GM06990 (cell line): ENCODE measurements around the gene GRID2.

Source experiments
- DNase-seq: peaks from one replicate; pipeline ENCODE4 v3.0.0-alpha.2; 2011; ENCODE audit not compliant: insufficient read length; ENCODE audit errors: extremely low read depth
- H3K27me3 ChIP-seq: replicated peaks from 2 replicates; pipeline ENCODE4 v1.6.0; 2011; ENCODE audit warnings: low read length; ENCODE audit not compliant: control insufficient read depth, insufficient read depth
- H3K36me3 ChIP-seq: 2 replicates; pipeline ENCODE4 v1.5.1; 2011; ENCODE audit warnings: low read length; ENCODE audit not compliant: control insufficient read depth, insufficient read depth
- H3K4me3 ChIP-seq: replicated peaks from 2 replicates; pipeline ENCODE4 v1.5.1; 2011; ENCODE audit warnings: low read depth, mild to moderate bottlenecking, control low read depth, low read length
- CTCF ChIP-seq: IDR thresholded peaks from 2 replicates; pipeline ENCODE4 v1.5.1; 2011; ENCODE audit warnings: low read length, control low read depth, mild to moderate bottlenecking, inconsistent platforms; ENCODE audit not compliant: insufficient read depth, poor library complexity, severe bottlenecking

Gene GRID2

GRCh38 chr4:93502991-93503390 is 1199.2 kb downstream of the GRID2 start:
- no peak for TF ChIP-seq CTCF
- Histone ChIP-seq H3K36me3 (no peaks in the 10 kb centered on the region), H3K27me3 (no peaks in the 10 kb centered on the region), H3K4me3 (no peak overlapping the region)
- DNase-seq: no peak

GRCh38 chr4:93513851-93514250 is 1210.1 kb downstream of the GRID2 start:
- H3K4me3 ChIP-seq: no peak overlapping the region
- H3K36me3 ChIP-seq: no peaks in the 10 kb centered on the region
- no peak for TF ChIP-seq CTCF
- no peak for DNase-seq
- no peaks in the 10 kb centered on the region for H3K27me3 ChIP-seq

GRCh38 chr4:93515208-93515607 is 1211.4 kb downstream of the GRID2 start:
- Histone ChIP-seq H3K27me3 (no peaks in the 10 kb centered on the region), H3K4me3 (no peak overlapping the region), H3K36me3 (no peaks in the 10 kb centered on the region)
- DNase-seq: no peak
- TF ChIP-seq CTCF: no peak

GRCh38 chr4:93529692-93530372 is 1226.1 kb downstream of the GRID2 start:
- no peak for DNase-seq
- Histone ChIP-seq H3K4me3 (no peak overlapping the region), H3K27me3 (no peaks in the 10 kb centered on the region), H3K36me3 (no peaks in the 10 kb centered on the region)
- TF ChIP-seq CTCF: no peak

GRCh38 chr4:93532234-93532633 is 1228.5 kb downstream of the GRID2 start:
- Histone ChIP-seq H3K27me3 (no peaks in the 10 kb centered on the region), H3K4me3 (no peak overlapping the region), H3K36me3 (no peaks in the 10 kb centered on the region)
- no peak for TF ChIP-seq CTCF
- DNase-seq: no peak

- Histone ChIP-seq H3K27me3 (no peaks in the 10 kb centered on the region), H3K36me3 (no peaks in the 10 kb centered on the region), H3K4me3 (no peak overlapping the region)
- no peak for DNase-seq
- no peak for TF ChIP-seq CTCF
These were observed 1236.8 kb downstream of the GRID2 start for GRCh38 chr4:93540562-93540961.
